ENCODE data around the gene ZNF300.

Gene ZNF300

DNA sequence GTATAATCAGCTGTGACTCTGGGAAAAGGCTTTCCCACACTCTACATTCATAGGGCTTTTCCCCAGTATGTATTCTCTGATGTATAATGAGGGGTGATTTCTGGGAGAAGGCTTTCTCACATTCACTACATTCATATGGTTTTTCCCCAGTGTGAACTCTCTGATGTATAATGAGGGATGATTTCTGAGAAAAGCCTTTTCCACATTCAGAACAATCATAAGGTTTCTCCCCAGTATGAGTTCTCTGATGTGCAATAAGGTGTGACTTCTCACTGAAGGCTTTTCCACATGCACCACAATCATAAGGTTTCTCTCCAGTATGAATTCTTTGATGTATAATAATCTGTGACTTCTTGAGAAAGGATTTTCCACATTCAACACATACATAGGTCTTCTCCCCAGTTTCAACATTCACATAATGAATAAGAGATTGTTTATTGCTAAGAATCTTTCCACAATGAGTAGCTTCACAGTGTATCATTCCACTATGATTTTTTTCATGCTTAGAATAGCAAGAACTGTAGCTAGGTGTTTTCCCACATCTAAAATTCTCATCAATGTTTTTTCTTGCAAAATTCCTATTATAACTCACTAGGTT lies 26.7 kb upstream of the ZNF300 start:
- DNase-seq (ENCODE audit: low read depth) = no peak
- no peak overlapping the region for H3K4me3 ChIP-seq (ENCODE audit: low read depth, low read length)

DNA sequence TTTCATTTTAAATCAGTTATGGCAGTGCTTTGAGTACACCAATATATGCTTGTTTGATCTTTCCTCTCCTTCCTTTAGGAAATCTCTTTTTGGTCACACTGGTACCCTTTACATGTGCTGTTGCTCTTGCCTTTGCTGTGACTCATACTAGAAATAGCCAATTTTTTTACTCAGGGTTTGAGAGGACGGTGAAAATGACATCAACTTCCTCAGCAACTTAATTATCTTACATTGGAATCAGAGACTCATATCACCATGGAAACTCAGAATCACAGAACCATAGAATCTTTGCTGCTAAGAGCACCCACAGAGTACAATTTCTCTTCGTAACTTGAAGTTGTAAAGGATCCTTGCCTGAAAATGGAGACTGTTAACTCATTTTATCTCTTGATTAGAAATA lies 13.8 kb upstream of the ZNF300 start:
- H3K4me3 ChIP-seq (ENCODE audit: low read depth, low read length) = no peak overlapping the region
- DNase-seq (ENCODE audit: low read depth) = no peak
- TF ChIP-seq MYC (IDR thresholded peaks at IDR 0.05; ENCODE audit: low read depth, low read length) (no peak), POLR2A (IDR thresholded peaks at IDR 0.05; ENCODE audit: extremely low read depth, insufficient read length) (no peak)
- TF ChIP-seq, protein P1, sequence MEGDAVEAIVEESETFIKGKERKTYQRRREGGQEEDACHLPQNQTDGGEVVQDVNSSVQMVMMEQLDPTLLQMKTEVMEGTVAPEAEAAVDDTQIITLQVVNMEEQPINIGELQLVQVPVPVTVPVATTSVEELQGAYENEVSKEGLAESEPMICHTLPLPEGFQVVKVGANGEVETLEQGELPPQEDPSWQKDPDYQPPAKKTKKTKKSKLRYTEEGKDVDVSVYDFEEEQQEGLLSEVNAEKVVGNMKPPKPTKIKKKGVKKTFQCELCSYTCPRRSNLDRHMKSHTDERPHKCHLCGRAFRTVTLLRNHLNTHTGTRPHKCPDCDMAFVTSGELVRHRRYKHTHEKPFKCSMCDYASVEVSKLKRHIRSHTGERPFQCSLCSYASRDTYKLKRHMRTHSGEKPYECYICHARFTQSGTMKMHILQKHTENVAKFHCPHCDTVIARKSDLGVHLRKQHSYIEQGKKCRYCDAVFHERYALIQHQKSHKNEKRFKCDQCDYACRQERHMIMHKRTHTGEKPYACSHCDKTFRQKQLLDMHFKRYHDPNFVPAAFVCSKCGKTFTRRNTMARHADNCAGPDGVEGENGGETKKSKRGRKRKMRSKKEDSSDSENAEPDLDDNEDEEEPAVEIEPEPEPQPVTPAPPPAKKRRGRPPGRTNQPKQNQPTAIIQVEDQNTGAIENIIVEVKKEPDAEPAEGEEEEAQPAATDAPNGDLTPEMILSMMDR (IDR thresholded peaks at IDR 0.05; ENCODE audit: low read depth, low read length) = no peak
- TF ChIP-seq, protein P2, sequence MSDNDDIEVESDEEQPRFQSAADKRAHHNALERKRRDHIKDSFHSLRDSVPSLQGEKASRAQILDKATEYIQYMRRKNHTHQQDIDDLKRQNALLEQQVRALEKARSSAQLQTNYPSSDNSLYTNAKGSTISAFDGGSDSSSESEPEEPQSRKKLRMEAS (IDR thresholded peaks at IDR 0.05; ENCODE audit: low read depth, low read length) = no peak

More for the DNA sequence above, 26.7 kb upstream of the ZNF300 start:
- TF ChIP-seq, protein P1 (IDR thresholded peaks at IDR 0.05; ENCODE audit: low read depth, low read length) = no peak
- no peak for TF ChIP-seq POLR2A (IDR thresholded peaks at IDR 0.05; ENCODE audit: extremely low read depth, insufficient read length)
- no peak for TF ChIP-seq MYC (IDR thresholded peaks at IDR 0.05; ENCODE audit: low read depth, low read length)
- TF ChIP-seq, protein P2 (IDR thresholded peaks at IDR 0.05; ENCODE audit: low read depth, low read length) = no peak

DNA sequence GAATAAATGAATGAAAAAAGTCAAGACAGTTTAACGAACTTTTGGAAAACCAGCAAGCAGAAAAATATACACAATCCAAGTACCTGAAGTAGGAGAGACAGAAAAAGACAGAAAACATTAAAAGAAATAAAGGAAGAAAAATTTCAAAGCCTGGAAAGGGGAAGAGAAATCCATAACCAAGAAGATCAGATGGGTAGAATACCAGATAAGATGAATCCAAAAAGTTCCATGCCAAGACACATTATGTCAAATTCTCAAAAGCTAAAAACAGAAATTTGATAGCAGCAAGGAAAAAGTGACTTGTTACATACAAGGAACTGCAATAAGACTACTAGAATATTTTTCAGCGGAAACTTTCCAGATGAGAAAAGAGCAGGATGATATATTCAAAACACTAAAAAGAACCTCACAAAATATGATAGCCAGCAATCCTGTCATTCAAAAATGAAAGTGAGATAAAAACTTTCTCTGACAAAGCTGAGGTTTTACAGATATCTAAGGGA lies 7.6 kb upstream of the ZNF300 start:
- DNase-seq (ENCODE audit: low read depth) = no peak
- no peak overlapping the region for H3K4me3 ChIP-seq (ENCODE audit: low read depth, low read length)
- TF ChIP-seq POLR2A (IDR thresholded peaks at IDR 0.05; ENCODE audit: extremely low read depth, insufficient read length) (no peak), MYC (IDR thresholded peaks at IDR 0.05; ENCODE audit: low read depth, low read length) (no peak)
- TF ChIP-seq, protein P2 (IDR thresholded peaks at IDR 0.05; ENCODE audit: low read depth, low read length) = no peak
- TF ChIP-seq, protein P1 (IDR thresholded peaks at IDR 0.05; ENCODE audit: low read depth, low read length) = no peak

DNA sequence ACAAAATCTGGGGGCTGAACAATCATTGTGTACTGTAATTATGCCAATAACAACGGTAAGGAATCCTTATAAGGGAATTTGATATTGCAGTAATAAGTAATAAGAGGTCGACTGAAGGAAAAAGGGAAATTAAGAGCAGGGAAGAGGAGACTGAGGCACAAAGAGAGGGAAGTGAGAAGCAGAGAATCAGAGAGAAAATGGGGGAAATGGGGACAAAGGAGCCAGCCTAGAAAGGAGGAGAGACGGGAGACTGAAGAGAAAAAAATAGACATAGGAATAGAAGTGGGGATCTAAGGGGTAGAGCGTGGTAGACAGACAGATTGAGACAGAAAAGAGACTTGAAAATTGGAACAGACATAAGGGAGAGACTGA lies 518 bp upstream of the ZNF300 start:
- no peak for TF ChIP-seq MYC (IDR thresholded peaks at IDR 0.05; ENCODE audit: low read depth, low read length)
- no peak for TF ChIP-seq POLR2A (IDR thresholded peaks at IDR 0.05; ENCODE audit: extremely low read depth, insufficient read length)
- TF ChIP-seq, protein P2 (IDR thresholded peaks at IDR 0.05; ENCODE audit: low read depth, low read length) = no peak
- TF ChIP-seq, protein P1 (IDR thresholded peaks at IDR 0.05; ENCODE audit: low read depth, low read length) = no peak
- DNase-seq (ENCODE audit: low read depth) = no peak
- H3K4me3 ChIP-seq (ENCODE audit: low read depth, low read length) = no peak overlapping the region

- TF ChIP-seq MYC (IDR thresholded peaks at IDR 0.05; ENCODE audit: low read depth, low read length) (no peak), POLR2A (IDR thresholded peaks at IDR 0.05; ENCODE audit: extremely low read depth, insufficient read length) (no peak)
- TF ChIP-seq, protein P1 (IDR thresholded peaks at IDR 0.05; ENCODE audit: low read depth, low read length) = no peak
- TF ChIP-seq, protein P2 (IDR thresholded peaks at IDR 0.05; ENCODE audit: low read depth, low read length) = no peak
- no peak overlapping the region for H3K4me3 ChIP-seq (ENCODE audit: low read depth, low read length)
- DNase-seq (ENCODE audit: low read depth) = no peak
Observed at GRCh38 chr5:150901446-150901845, 3.3 kb downstream of the ZNF300 start.
